ENCODE results near the gene EIF3F.

- no peak for TF ChIP-seq CTCF (IDR thresholded peaks at IDR 0.05; ENCODE audit: poor library complexity)
- TF ChIP-seq EZH2 (IDR thresholded peaks at IDR 0.05; ENCODE audit: borderline replicate concordance), result no peak
Observed at GRCh38 chr11:8017071-8017470, 29.9 kb downstream of the EIF3F start.

All from hepatocyte (in vitro differentiated cells).